ENCODE results near the gene ATG7.

ATG7 gene

GRCh38 chr3:11536936-11537612, 264.9 kb downstream of the ATG7 start:
- no peak for DNase-seq (ENCODE audit: low spot score)

GRCh38 chr3:11538581-11538980, 266.4 kb downstream of the ATG7 start:
- DNase-seq (ENCODE audit: low spot score), result no peak

- no peak for DNase-seq (ENCODE audit: low spot score)
These were observed 267.0 kb downstream of the ATG7 start for GRCh38 chr3:11539218-11539617.

GRCh38 chr3:11539677-11540076, 267.5 kb downstream of the ATG7 start:
- no peak for DNase-seq (ENCODE audit: low spot score)

GRCh38 chr3:11541321-11542303, 269.4 kb downstream of the ATG7 start:
- no peak for DNase-seq (ENCODE audit: low spot score)

- no peak for DNase-seq (ENCODE audit: low spot score)
These were observed 270.4 kb downstream of the ATG7 start for GRCh38 chr3:11542551-11542950.

GRCh38 chr3:11543141-11543947, 271.1 kb downstream of the ATG7 start:
- DNase-seq (ENCODE audit: low spot score), result no peak

- no peak for DNase-seq (ENCODE audit: low spot score)
These were observed 271.8 kb downstream of the ATG7 start for GRCh38 chr3:11543948-11544387.

- DNase-seq (ENCODE audit: low spot score), result no peak
These were observed 272.4 kb downstream of the ATG7 start for GRCh38 chr3:11544412-11545181.

GRCh38 chr3:11545186-11545851, 273.1 kb downstream of the ATG7 start:
- no peak for DNase-seq (ENCODE audit: low spot score)

GRCh38 chr3:11546657-11547302, 274.6 kb downstream of the ATG7 start:
- no peak for DNase-seq (ENCODE audit: low spot score)

- DNase-seq (ENCODE audit: low spot score), result no peak
These were observed 275.3 kb downstream of the ATG7 start for GRCh38 chr3:11547498-11547897.

- no peak for DNase-seq (ENCODE audit: low spot score)
These were observed 276.5 kb downstream of the ATG7 start for GRCh38 chr3:11548721-11549131.

- DNase-seq (ENCODE audit: low spot score), result no peak
These were observed 277.5 kb downstream of the ATG7 start for GRCh38 chr3:11549580-11550140.

- no peak for DNase-seq (ENCODE audit: low spot score)
These were observed 278.8 kb downstream of the ATG7 start for GRCh38 chr3:11551036-11551435.

- DNase-seq (ENCODE audit: low spot score), result no peak
These were observed 280.4 kb downstream of the ATG7 start for GRCh38 chr3:11552289-11553264.

GRCh38 chr3:11553436-11554235, 281.4 kb downstream of the ATG7 start:
- no peak for DNase-seq (ENCODE audit: low spot score)

GRCh38 chr3:11554236-11554610, 282.0 kb downstream of the ATG7 start:
- DNase-seq (ENCODE audit: low spot score), result no peak

All from Ammon's horn (tissue), 1 donor.